Measurements from ENCODE around the gene EFCAB8. TPM values are rescaled to one million over a fixed set of nuclear protein-coding genes. Genes with fewer than 3 reads are reported as not detected.

EFCAB8 gene, protein sequence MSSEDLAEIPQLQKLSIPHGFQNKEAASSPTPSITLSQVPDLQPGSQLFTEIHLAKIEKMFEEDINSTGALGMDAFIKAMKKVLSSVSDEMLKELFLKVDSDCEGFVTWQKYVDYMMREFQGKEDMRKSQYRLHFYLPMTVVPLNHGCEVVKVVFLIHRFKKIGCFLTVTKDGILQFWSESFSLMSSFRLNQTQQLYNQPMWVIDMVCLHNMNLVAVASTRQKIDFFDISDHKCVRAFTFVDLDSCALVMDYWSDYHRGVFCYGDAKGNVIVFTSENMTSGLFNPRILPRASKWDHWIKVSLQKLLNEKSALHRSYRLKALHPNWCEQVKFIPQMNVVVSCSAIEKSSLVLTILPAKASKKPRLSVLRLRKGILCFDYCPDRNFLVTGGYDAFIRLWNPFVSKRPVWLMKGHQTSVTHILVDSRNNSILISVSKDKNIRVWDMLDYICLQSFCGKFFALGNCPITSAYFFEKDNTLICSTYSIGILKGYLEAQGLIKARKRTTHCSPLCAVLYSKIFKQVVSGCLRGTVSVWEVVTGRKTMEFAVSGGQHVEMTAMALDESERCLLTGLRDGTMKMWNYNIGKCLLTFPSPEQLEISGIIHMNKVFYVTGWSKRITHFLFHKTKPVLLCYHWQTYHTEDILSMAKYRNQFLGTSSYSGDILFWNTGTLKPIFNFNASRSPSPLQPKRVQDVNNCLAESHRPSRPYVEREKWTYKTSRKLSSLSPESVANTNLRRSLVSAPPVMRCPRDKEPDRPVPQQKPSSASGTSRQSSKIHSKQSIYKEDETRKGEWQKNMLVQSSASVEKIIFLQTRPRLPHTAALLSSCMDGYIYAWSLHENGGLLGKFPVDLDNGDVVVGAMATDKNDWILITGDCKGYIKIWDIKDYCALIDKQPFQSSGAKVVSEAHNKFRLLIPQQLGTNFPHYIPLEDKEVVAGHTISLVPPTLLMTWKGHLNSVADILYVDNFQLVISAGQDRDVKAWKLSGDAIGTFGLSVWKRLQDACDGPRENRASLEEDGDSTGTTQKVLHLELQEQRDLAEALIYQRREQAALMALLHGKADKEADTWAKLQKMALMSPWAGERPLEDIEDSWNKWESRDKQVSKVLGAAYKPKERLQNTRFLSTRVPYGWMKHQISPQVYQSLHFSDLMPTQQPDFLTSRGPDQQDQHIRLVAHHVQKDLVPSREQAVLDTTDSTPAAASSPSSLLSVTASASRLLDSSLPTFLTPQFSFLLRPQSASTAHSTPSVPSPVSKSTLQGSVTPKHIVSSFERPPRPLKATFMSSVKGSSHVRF
- not detected for total RNA-seq

- no peak within 1 kb of the TSS for H3K4me3 ChIP-seq
- TF ChIP-seq CTCF (IDR thresholded peaks at IDR 0.05), result no peak
- H3K4me1 ChIP-seq, result no peaks in the 10 kb centered on the region
- H3K27me3 ChIP-seq, result no peaks in the 10 kb centered on the region
- H3K9me3 ChIP-seq, result no peaks in the 10 kb centered on the region
- no peak for DNase-seq (ENCODE audit: low spot score)
- no peak within 1 kb of the TSS for H3K27ac ChIP-seq
- no peaks in the 10 kb centered on the region for H3K36me3 ChIP-seq
Observed at GRCh38 chr20:32858701-32859372, at the start of gene EFCAB8. EFCAB8 (plus strand) TSS chr20:32858923; CDS start chr20:32863793, 4,870 bp downstream.

GRCh38 chr20:32809907-32810306 is 48.8 kb upstream of the EFCAB8 start:
- Histone ChIP-seq H3K4me1 (peaks cover 0 to 4% of the 10 kb centered on the region in 2 donors), H3K27me3 (no peaks in the 10 kb centered on the region)

DNA sequence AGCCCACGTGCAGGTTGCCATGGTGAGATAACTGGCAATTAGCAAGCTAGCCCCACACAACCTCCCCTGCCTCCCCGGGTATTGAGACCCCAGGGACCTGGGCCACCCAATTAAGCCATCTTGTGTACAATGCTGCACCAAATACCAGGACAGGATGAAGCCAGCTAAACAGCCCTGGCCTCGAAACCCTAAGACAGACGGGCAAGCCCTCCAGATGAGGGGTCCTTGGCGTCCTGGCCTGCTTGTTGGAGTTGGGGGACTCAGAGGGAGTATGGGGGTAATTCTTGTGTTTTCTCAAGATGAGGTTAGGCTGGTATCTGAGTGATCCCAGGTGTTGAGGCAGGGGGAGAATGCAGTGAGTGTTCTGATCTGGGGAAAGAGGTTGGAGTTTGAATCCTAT is 47.8 kb upstream of the EFCAB8 start:
- Histone ChIP-seq H3K4me1 (peaks cover 0 to 4% of the 10 kb centered on the region in 2 donors), H3K9me3 (no peaks in the 10 kb centered on the region), H3K27ac (no peak overlapping the region), H3K27me3 (no peaks in the 10 kb centered on the region), H3K4me3 (no peak overlapping the region), H3K36me3 (no peaks in the 10 kb centered on the region)
- TF ChIP-seq CTCF (IDR thresholded peaks at IDR 0.05), result no peak
- DNase-seq (ENCODE audit: low spot score), result no peak

More at GRCh38 chr20:32809907-32810306, 48.8 kb upstream of the EFCAB8 start:
- no peak for TF ChIP-seq CTCF (IDR thresholded peaks at IDR 0.05)
- Histone ChIP-seq H3K27ac (no peak overlapping the region), H3K9me3 (no peaks in the 10 kb centered on the region), H3K4me3 (no peak overlapping the region), H3K36me3 (no peaks in the 10 kb centered on the region)
- no peak for DNase-seq (ENCODE audit: low spot score)

DNA sequence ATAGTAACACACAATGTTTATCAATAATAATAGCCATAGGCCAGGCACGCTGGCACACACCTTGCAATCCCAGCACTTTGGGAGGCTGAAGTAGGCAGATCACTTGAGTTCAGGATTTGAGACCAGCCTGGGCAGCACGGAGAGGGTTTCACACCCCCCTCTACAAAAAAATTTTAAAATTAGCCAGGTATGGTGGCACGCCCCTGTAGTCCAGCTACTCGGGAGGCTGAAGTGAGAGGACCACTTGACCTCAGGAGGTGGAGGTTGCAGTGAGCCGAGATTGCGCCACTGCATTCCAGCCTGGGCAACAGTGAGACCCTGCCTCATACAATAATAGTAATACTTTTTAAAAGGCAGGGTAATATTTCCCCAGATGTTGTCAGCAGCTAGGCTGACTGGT is 46.8 kb upstream of the EFCAB8 start:
- Histone ChIP-seq H3K27ac (no peak overlapping the region), H3K27me3 (no peaks in the 10 kb centered on the region), H3K9me3 (no peaks in the 10 kb centered on the region), H3K36me3 (no peaks in the 10 kb centered on the region), H3K4me1 (peaks cover 0 to 4% of the 10 kb centered on the region in 2 donors), H3K4me3 (no peak overlapping the region)
- TF ChIP-seq CTCF (IDR thresholded peaks at IDR 0.05), result no peak
- no peak for DNase-seq (ENCODE audit: low spot score)

Data from right atrium auricular region (tissue), 2 donors.